ENCODE results near the gene PRDX2. TPM values are rescaled to one million over a fixed set of nuclear protein-coding genes. Genes with fewer than 3 reads are reported as not detected.

Gene PRDX2
- total RNA-seq, 4 donors from 2014 or later = 124 to 217 (median 135) TPM

DNA sequence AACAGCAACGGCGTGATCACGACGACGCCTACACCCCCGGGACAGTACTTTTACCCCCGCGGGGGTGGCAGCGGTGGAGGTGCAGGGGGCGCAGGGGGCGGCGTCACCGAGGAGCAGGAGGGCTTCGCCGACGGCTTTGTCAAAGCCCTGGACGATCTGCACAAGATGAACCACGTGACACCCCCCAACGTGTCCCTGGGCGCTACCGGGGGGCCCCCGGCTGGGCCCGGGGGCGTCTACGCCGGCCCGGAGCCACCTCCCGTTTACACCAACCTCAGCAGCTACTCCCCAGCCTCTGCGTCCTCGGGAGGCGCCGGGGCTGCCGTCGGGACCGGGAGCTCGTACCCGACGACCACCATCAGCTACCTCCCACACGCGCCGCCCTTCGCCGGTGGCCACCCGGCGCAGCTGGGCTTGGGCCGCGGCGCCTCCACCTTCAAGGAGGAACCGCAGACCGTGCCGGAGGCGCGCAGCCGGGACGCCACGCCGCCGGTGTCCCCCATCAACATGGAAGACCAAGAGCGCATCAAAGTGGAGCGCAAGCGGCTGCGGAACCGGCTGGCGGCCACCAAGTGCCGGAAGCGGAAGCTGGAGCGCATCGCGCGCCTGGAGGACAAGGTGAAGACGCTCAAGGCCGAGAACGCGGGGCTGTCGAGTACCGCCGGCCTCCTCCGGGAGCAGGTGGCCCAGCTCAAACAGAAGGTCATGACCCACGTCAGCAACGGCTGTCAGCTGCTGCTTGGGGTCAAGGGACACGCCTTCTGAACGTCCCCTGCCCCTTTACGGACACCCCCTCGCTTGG, 9.3 kb downstream of the PRDX2 start:
- TF ChIP-seq, protein P1, sequence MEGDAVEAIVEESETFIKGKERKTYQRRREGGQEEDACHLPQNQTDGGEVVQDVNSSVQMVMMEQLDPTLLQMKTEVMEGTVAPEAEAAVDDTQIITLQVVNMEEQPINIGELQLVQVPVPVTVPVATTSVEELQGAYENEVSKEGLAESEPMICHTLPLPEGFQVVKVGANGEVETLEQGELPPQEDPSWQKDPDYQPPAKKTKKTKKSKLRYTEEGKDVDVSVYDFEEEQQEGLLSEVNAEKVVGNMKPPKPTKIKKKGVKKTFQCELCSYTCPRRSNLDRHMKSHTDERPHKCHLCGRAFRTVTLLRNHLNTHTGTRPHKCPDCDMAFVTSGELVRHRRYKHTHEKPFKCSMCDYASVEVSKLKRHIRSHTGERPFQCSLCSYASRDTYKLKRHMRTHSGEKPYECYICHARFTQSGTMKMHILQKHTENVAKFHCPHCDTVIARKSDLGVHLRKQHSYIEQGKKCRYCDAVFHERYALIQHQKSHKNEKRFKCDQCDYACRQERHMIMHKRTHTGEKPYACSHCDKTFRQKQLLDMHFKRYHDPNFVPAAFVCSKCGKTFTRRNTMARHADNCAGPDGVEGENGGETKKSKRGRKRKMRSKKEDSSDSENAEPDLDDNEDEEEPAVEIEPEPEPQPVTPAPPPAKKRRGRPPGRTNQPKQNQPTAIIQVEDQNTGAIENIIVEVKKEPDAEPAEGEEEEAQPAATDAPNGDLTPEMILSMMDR (IDR thresholded peaks at IDR 0.05; ENCODE audit: low read depth) = no peak

- TF ChIP-seq, protein P1 (IDR thresholded peaks at IDR 0.05; ENCODE audit: low read depth) = no peak
Measured at GRCh38 chr19:12791345-12792050, 10.1 kb downstream of the PRDX2 start, which contains the start of gene JUNB. Gene JUNB (plus strand): TSS chr19:12791486. CDS start chr19:12791772, 286 bp downstream.

GRCh38 chr19:12790628-12791344, 10.8 kb downstream of the PRDX2 start:
- TF ChIP-seq, protein P1 (IDR thresholded peaks at IDR 0.05; ENCODE audit: low read depth) = no peak

DNA sequence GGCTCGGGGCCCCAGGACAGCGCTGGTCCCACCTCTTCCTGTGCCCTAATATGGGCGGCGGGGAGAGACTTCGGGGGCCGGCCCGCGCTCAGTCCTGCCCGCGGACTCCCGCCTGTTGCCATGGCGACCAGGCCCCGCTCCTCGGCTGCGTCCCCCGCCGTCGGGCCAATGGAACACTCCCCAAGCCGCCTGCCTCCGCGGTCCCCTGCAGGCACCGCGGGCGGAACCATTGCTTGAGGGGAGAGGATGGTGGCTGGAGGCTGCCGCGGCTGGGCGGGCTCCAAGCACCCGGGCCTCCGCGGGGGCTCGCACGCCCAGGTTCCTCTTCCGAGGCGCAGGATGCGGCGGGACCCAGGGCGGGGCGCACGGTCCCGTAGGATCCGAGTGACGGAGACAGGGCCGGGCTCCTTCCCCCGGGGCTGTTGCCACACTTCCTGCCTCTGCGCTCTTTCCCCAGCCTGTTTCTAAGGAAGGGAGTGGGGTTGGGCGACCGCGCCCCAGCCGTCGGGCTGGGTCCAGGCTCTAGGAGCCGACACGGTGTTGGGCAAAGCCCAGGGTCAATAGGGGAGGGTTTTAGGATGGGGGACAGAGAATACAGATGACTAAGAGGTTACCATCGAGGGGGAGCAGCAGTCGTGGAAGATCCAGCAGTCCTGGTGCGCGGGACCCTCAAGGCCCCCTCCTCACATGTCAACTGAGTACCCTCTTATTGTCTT, 11.5 kb downstream of the PRDX2 start:
- TF ChIP-seq, protein P1 (IDR thresholded peaks at IDR 0.05; ENCODE audit: low read depth) = no peak

DNA sequence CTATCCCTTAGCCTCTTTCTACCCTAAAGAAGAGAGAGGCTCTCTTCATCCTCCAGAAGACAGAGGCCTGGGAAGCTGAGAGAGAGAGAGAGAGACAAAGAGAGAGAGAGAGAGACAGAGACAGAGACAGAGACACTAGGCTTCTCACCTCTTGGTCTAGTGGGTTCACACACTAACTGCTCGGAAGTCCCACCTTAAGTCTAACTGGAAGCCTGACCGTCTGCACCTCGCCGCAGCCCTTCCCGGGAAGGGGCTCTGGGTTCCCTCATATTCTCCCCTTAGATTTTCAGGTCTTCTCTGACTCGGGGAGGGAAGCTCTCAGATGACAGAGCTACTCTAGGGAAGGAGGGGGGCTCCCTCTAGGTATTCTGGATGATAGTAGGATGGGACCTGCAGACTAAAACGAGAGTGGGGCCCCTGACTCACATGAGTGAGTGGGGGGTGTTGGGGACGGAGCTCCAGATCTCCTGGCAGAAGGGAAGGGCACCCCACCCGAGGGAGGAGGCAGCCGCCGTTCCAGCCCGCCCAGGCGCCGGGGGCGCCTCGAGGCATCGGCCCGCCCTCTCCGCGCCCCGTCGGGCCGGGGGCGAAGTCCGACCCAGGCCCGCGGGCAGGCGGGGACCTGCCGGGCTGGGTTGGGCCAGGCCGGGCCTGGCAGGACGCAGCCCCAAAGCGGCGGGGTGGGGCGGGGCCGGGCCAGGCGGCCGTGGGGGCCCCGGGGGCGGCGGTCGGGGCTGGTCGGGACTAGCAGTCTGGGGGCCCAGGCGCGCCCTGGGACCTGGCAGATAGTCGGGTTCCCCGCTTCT, 12.3 kb downstream of the PRDX2 start:
- TF ChIP-seq, protein P1 (IDR thresholded peaks at IDR 0.05; ENCODE audit: low read depth) = no peak

GRCh38 chr19:12788682-12789097, 12.9 kb downstream of the PRDX2 start:
- TF ChIP-seq, protein P1 (IDR thresholded peaks at IDR 0.05; ENCODE audit: low read depth) = no peak

Data from subcutaneous adipose tissue (tissue), 4 donors.